GM21825 (cell line): Measurements from ENCODE around the gene LAMC1.
"Not testable (repeated sequence)": the region's sequence is repeated elsewhere in the genome, so short reads cannot be mapped to it uniquely, and the experiment has no call there.

Source experiments
- ATAC-seq: cut with Tn5 transposase; IDR thresholded peaks from one replicate; pipeline ENCODE4 v1.9.1; 2021; ENCODE audit warnings: mild to moderate bottlenecking, moderate library complexity; ENCODE audit not compliant: unreplicated experiment

Gene LAMC1

GRCh38 chr1:183143576-183144315 is 120.5 kb downstream of the LAMC1 start:
- no peak for ATAC-seq

- no peak for ATAC-seq
Measured at GRCh38 chr1:183144752-183145151, 121.5 kb downstream of the LAMC1 start.

DNA sequence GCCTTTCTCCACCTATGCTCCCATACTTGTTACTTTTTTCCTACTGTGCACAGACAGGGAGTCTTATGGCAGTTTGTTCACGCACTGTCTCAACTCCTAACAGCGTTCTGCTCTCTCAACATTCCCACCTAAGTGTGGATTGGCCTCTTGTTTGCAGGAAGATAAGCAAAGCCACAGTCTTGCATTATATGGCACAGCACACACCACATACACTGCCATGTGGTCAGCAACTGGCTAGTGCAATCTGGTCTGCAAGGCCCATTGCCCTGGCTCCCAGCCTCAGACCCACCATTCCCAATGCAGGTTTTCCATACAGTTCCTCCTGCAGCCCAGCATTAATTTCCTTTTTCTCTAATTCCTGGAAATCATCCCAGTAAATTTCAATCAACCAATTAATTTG is 124.5 kb downstream of the LAMC1 start:
- ATAC-seq = no peak

DNA sequence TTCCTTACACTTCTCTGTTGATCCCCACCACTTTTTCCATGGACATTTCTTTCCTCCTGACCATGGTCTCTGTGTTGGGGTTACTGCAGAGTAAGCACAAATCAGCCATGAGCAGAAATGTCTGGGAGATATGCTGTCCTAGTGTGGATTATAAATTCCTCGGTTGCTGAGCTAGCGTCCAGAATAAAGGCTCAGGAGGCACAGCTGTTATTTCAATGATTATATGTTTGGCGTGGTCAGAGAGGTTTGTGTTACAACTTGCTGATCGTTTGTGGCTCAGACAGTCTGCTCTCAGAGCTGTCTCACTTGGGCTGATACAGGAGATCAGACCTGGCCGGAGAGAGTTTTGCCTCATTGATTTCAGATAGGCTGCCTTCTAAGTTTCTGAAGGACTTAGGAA is 125.4 kb downstream of the LAMC1 start:
- no peak for ATAC-seq

DNA sequence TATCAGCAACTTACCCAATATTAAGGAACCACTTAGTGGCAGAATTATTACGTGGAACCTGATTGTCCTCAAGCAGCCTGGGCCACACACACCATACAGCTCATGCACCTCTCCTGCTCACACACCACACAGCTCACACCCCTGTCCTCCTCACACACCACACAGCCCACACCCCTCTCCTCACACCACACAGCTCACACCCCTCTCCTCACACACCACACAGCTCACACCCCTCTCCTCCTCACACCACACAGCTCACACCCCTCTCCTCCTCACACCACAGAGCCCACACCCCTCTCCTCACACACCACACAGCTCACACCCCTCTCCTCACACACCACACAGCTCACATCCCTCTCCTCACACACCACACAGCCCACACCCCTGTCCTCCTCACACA is 126.1 kb downstream of the LAMC1 start:
- ATAC-seq = no peak

GRCh38 chr1:183150032-183150431 is 126.8 kb downstream of the LAMC1 start:
- not testable (repeated sequence) for ATAC-seq

- ATAC-seq = no peak
Measured at GRCh38 chr1:183150445-183150844, 127.2 kb downstream of the LAMC1 start.

DNA sequence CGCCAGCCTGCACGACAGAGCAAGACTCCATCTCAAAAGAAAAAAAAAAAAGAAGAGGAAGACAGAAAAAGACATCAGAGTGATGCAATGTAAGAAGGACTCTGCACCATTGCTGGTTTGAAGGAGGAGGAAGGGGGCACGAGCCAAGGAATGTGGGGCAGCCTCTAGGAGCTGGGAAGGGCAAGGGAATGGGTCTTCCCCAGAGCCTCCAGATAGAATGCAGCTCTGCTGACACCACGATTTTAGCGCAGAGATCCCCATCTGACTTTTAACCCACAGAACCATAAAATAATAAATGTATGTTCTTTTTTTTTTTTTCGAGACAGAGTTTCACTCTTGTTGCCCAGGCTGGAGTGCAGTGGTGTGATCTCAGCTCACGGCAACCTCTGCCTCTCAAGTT is 129.0 kb downstream of the LAMC1 start:
- no peak for ATAC-seq

GRCh38 chr1:183155939-183156338 is 132.7 kb downstream of the LAMC1 start:
- ATAC-seq = no peak

DNA sequence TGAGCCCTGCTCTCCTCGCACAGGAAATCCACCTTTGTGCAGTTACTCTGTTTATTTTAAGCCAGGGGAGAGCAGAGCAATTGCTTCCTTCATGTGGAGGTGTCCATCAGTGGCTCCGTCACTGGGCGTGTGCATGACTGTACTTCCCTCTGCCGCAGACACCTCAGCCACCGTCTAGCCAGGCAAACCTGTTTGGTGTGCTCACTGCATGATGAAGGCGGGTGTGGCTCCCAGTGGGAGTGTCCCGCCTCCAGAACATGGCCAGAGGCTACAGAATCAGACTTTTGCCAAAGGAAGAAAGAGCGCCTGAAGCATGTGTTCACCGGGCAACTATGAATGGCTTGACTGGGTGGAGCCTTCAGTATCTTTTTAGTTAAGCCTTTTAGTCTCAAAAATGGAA is 136.7 kb downstream of the LAMC1 start:
- no peak for ATAC-seq

- no peak for ATAC-seq
Measured at GRCh38 chr1:183161391-183161790, 138.2 kb downstream of the LAMC1 start.

GRCh38 chr1:183163316-183163715 is 140.1 kb downstream of the LAMC1 start:
- no peak for ATAC-seq

DNA sequence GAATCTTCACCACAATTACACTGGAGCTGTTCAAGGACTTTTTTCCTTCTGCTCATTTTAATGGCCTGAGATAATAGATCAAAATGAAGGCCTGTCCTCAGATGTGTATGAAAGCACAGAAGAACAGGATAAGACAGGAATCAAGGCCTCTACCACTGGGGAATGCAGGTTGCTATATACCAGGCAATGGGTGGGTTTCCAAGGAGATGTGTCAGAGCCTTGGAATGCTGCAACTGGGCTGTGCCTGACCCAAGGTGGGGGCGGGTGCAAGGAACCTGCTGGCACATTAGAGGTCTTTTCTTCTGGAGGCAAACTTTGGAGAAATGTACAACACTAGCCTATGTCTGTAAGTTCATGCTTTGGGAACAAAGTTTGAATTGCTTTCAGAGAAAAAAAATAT is 141.1 kb downstream of the LAMC1 start:
- no peak for ATAC-seq

GRCh38 chr1:183164963-183165362 is 141.7 kb downstream of the LAMC1 start:
- ATAC-seq = no peak

GRCh38 chr1:183165456-183165855 is 142.2 kb downstream of the LAMC1 start:
- ATAC-seq = no peak

GRCh38 chr1:183166454-183166853 is 143.2 kb downstream of the LAMC1 start:
- no peak for ATAC-seq

GRCh38 chr1:183167676-183168075 is 144.5 kb downstream of the LAMC1 start:
- ATAC-seq = no peak

DNA sequence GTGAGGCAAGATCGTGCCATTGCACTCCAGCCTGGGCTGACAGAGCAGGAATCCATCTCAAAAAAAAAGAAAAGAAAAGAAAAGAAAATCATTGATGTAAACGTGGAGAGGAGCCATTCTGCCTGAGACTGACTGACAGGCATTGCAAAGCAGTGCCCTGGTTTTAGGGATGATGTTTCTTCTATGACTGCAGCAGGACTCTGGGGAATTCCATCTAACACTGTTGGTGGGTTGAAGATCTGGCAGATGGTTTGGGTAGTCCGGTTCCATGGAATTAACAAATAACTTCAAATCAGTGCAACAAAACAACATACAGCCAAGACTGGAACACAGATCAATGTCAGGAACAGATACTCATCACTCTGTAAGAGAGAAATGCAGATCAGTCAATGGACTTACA is 145.1 kb downstream of the LAMC1 start:
- ATAC-seq = no peak

DNA sequence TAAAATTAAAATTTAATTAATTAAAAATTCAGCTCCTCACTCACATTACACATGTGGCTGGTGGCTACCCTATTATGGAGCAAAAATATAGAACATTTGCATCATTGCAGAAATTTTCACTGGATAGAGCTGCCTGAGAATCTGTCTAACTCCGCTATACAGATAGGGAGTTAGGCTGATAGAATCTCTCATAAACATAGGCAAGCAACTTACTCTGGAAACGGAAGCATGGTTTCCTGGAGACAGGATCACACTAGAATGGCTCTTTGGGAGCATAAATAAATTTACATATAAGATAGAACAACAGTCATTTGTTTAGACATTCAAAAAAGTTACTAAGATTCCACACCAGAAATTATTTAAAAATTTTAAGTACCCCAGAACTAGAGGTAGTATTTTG is 150.6 kb downstream of the LAMC1 start:
- no peak for ATAC-seq

DNA sequence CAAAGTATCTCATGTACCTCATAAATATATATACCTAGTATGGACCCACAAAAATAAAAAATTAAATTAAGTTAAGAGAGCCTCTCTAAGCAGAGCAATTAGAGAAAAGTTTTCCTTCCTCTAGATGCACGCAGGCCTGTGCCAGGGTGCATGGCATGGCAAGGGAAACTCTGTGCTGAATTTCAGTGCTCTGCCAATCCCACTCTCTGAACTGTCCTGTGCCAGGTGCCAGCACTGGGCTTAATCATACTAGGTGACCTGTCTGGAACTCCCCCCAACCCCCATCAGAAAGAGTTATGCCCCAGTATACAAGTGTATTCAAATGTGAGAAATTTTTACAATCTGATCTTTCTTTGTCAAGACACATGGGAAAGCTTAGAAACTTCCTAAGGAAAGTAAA is 152.4 kb downstream of the LAMC1 start:
- ATAC-seq = no peak

- ATAC-seq = no peak
Measured at GRCh38 chr1:183178545-183178944, 155.3 kb downstream of the LAMC1 start.

DNA sequence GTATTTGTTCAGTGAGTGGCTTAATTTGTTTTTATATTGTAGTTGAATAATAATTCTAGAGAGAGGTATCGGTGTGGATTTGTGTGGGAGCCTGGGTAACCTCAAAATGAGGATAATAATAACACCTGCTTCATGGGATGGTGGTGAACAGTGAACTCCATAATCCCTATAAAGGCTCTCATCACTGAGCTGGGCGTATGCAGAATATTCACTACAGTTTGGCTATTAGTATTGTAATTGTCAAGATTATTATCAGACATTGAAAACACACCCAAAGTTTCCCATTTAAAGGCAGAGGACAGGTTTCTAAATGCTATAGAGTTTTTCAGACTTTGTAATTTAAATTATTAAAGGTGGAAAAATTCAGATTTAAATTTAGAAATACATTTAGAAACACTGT is 155.8 kb downstream of the LAMC1 start:
- ATAC-seq = no peak

DNA sequence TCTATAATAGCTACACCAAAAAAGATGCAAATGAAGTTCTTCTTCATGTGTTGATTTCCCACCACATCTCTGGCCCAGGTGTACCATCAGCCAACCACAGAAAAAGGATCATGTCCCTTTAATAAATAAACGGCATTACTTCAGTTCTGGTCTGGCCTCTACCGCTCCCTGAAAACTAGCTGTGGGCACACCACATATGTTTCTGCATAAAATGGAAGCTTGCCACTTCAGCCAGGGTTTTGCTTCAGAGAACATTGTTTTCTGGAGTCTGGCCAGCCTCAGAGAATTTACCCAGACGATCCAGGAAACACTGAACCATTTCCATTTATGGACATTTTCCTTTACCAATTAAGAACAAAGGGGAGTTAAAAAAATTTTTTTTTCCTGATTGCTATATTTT is 157.0 kb downstream of the LAMC1 start:
- ATAC-seq = no peak
